Measurements from ENCODE around the gene DCK. TPM values are rescaled to one million over a fixed set of nuclear protein-coding genes. Genes with fewer than 3 reads are reported as not detected.

Gene DCK
- total RNA-seq, 1 donor from 2014 or later, result 32.6 TPM

GRCh38 chr4:71074452-71075299 lies 81.2 kb downstream of the DCK start:
- ATAC-seq (ENCODE audit: low read depth), result no peak
- no peak overlapping the region for H3K4me3 Mint-ChIP-seq
- TF ChIP-seq CTCF (IDR thresholded peaks at IDR 0.05), result no peak
- no peak for DNase-seq
- ChIA-PET CTCF (no interaction called here), POLR2A (no interaction called here)
- intact Hi-C loops (cut with micrococcal nuclease), result no loop called here
- peaks cover 17% of the 10 kb centered on the region for H3K27me3 Mint-ChIP-seq
- no peaks in the 10 kb centered on the region for H3K4me1 Mint-ChIP-seq
- no peaks in the 10 kb centered on the region for H3K9me3 Mint-ChIP-seq
- H3K27ac Mint-ChIP-seq, result no peak overlapping the region
- no peaks in the 10 kb centered on the region for H3K36me3 Mint-ChIP-seq (ENCODE audit: low read depth)

Other genes starting within 250 kb of the DCK start
- 61.1 and 63.5 TPM in 2 replicates for gene GRSF1, start 153.8 kb upstream of the DCK start, total RNA-seq
- 22.2 and 23.4 TPM in 2 replicates for gene MOB1B, start 91.3 kb upstream of the DCK start, total RNA-seq

Data from activated B cell treated with CpG ODN at 0.5 μM for 24 hours (primary cell).